GM18505 (cell line): ENCODE measurements around the gene CYP4F2.
"Not testable (repeated sequence)": the region's sequence is repeated elsewhere in the genome, so short reads cannot be mapped to it uniquely, and the experiment has no call there.

Experiments
- ATAC-seq: cut with Tn5 transposase; IDR thresholded peaks from one replicate; pipeline ENCODE4 v1.9.1; 2021; ENCODE audit not compliant: unreplicated experiment
- POLR2A ChIP-seq: IDR thresholded peaks from 4 replicates; pipeline ENCODE4 v1.6.1; 2011; ENCODE audit warnings: borderline replicate concordance; ENCODE audit not compliant: insufficient read depth, insufficient read length; ENCODE audit errors: extremely low read depth

The CYP4F2 gene

DNA sequence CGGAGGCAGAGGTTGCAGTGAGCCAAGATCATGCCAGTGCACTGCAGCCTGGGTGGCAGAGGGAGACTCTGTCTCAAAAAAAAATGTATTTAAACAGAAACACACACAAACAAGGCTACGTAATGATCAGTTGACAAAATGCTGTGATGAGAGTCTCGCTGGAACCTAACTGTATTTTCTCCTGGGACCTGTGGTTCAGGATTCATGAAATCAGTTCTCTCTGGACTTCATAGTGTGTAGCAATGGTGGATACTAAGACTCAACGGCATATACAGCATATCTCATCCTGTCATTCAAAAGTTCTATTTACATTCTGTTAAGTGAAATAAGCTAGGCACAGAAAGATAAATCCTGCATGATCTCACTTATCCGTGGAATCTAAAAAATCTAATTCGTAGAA is 37.4 kb downstream of the CYP4F2 start:
- no peak for TF ChIP-seq POLR2A
- no peak for ATAC-seq

DNA sequence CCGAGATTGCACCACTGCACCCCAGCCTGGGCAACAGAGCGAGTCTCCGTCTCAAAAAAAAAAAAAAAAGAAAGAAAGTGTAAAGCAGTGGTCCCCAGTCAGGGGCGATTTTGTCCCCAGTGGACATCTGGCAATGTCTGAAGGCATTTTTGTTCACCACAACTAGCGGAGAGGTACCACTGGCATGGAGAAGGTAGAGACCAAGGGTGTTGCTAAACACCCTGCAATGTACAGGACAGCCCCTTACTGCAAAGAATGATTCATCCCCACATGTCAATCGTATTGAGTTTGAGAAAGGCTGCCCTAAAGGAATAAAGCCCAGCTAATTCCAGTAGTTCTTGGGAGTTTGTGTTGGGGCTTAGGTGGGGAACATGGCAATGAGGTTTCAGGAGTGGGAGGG is 38.7 kb downstream of the CYP4F2 start:
- no peak for TF ChIP-seq POLR2A
- ATAC-seq = no peak

DNA sequence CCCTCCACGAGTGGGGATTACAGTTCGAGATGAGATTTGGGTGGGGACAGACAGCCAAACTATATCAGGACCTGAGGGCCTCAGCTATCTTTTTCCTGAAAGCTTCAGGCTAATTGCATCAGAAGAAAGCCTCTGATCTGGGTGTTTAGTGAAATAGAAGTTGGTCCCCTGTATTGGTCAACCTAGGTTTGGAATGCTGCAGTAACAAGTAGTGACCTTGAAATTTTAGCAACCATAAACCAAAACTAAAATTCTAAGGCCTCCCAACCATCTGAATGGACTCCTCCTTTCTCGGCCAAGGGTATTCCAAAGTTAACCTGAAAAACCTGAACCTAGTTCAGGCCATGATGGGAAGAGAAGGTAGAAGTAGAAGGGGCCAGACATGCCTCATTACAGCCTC is 47.5 kb downstream of the CYP4F2 start:
- no peak for TF ChIP-seq POLR2A
- no peak for ATAC-seq

DNA sequence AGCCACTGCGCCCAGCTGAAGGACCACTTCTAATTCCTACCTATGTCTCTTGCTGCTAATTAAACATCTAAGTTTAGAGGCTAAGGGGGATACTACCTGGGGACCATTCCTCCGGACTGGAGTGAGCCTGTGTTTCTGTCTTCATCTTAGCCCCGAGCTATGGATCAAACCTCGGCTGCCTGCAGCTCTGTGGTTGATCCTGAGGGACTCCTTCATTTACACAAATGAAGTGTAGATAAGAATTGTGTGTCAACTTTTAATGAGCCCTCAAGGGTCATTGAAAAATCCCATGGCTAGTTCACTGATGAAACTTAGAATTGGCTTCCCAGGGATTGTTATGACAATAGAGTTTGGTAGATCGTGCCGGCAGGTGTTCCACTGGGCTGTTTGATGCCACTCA is 51.0 kb downstream of the CYP4F2 start:
- no peak for ATAC-seq
- TF ChIP-seq POLR2A = no peak

DNA sequence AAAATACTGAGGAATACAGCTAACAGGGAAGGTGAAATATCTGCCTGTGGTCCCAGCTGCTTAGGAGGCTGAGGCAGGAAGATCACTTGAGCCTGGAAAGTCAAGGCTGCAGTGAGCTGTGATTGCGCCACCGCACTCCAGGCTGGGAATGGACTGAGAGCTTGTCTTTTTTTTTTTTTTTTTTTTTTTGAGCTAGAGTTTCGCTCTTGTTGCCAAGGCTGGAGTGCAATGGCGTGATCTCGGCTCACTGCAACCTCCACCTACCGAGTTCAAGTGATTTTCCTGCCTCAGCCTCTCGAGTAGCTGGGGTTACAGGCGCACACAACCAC is 54.0 kb downstream of the CYP4F2 start:
- not testable (repeated sequence) for ATAC-seq

DNA sequence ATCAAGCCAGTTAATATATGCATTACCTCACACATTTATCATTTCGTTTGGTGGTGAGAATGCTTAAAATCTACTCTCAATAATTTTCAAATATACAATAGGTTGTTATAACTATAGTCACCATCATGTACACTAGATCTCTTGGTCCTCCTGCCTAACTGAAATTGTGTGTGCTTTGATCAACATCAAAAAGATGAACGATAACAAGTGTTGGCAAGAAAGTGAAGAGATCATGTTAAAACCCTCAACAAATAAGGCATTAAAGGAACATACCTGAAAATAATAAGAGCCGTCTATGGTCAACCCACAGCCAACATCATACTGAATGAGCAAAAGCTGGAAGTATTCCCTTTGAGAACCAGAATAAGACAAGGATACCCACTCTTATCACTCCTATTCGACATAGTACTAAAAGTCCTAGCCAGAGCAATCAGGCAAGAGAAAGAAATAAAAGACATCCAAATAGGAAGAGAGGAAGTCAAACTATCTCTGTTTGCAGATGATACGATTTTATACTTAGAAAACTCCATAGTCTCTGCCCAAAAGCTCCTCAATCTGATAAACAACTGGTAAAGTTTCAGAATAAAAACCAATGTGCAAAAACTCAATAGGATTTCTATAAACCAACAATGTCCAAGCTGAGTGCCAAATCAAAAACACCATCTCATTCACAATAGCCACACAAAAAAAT is 54.5 kb downstream of the CYP4F2 start:
- no peak for TF ChIP-seq POLR2A
- ATAC-seq = no peak

DNA sequence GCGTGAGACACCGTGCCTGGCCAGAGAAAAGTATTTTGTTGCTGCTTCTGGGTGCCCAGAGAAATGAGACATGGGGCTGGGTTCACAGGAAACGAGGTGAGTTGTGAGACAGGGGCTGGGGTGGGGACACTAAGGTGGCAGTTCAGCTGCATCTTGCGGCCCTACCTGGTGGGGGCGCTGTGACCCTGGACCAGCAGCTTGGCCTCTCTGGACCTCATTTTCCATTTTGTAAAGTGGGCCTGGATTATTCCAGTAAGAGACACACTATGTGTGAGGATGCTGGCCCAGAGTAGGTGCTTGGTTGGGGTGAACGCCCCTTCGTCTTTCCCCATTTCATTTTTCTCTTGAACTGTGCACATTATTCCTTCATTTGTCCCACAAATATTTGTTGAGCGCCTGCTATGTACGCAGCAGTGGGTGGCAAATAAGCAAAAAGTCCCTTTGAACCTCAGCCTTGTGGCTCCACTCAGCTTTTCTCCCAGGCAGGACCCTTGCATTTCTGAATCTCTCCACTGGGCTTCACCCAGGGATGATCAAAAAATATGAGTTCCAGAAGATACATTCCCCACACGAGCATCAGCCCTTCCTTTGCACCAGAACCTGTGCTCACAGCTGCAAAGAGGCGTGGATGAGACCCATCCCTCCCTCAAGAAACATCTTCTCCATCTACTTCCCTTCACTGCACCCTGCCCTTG is 55.9 kb downstream of the CYP4F2 start:
- ATAC-seq = no peak
- TF ChIP-seq POLR2A = no peak

DNA sequence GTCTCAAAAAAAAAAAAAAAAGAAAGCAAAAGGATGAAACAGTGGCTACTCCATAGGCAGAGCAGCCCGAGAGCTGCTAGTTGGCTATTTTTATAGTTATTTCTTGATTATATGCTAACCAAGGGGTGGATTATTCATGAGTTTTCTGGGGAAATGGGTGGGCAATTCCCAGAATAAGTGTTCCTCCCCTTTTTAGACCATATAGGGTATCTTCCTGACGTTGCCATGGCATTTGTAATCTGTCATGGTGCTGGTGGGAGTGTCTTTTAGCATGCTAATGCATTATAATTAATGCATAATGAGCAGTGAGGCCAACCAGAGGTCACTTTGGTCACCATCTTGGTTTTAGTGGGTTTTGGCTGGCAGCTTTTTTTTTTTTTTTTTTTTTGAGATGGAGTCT is 57.0 kb downstream of the CYP4F2 start:
- TF ChIP-seq POLR2A = no peak
- ATAC-seq = no peak

DNA sequence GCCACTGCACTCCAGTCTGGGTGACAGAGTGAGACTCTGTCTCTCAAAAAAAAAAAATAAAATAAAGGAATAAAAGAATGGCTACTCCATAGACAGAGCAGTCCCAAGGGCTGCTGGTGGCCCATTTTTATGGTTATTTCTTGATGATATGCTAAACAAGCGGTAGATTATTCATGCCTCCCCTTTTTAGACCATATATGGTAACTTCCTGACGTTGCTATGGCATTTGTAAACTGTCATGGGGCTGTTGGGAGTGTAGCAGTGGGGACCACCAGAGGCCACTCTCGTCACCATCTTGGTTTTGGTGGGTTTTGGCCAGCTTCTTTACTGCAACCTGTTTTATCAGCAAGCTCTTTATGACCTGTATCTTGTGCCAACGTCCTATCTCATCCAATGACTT is 58.0 kb downstream of the CYP4F2 start:
- not testable (repeated sequence) for ATAC-seq

DNA sequence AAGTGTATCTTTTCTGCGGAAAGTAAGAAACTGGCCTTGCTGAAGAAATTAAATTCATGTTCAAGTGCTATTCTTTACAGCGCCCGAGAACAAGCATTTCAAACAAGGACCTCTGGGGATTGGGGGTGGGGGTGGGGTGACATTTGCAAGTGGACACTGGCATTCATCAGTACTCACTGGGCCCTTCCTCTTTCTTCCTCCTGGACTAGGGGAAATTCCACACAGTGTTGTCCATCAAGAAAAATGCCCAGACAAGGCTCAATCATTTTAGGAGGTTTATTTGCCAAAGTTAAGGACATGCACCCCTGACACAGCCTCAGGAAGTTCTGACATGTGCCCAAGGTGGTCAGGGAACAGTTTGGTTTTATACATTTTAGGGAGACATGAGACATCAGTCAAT is 59.5 kb downstream of the CYP4F2 start:
- TF ChIP-seq POLR2A = no peak
- ATAC-seq = no peak

DNA sequence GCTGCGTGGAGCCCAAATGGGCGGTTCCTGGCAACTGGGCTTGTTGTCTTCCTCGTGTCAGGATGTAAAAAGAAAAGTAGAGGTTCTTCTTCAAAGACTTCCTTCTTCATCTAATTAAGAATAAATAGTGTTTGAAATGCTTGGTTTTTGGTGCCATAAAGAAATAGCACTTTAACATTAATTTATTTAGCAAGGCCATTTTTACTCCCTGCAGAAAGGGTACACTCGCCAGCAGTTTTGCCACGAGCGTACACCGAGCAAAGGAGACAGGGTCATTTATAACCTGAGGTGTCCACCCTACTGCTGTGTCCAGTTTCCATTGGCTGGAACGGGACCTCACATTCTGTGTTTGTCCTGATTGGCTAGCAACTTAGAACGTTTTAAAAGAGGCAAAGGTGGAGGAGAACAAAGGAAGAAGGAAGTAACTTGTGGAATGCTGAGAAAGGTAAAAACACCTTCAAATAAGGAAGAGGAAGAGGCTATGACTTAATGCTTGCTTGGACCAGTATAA is 60.6 kb downstream of the CYP4F2 start:
- no peak for ATAC-seq
- no peak for TF ChIP-seq POLR2A

DNA sequence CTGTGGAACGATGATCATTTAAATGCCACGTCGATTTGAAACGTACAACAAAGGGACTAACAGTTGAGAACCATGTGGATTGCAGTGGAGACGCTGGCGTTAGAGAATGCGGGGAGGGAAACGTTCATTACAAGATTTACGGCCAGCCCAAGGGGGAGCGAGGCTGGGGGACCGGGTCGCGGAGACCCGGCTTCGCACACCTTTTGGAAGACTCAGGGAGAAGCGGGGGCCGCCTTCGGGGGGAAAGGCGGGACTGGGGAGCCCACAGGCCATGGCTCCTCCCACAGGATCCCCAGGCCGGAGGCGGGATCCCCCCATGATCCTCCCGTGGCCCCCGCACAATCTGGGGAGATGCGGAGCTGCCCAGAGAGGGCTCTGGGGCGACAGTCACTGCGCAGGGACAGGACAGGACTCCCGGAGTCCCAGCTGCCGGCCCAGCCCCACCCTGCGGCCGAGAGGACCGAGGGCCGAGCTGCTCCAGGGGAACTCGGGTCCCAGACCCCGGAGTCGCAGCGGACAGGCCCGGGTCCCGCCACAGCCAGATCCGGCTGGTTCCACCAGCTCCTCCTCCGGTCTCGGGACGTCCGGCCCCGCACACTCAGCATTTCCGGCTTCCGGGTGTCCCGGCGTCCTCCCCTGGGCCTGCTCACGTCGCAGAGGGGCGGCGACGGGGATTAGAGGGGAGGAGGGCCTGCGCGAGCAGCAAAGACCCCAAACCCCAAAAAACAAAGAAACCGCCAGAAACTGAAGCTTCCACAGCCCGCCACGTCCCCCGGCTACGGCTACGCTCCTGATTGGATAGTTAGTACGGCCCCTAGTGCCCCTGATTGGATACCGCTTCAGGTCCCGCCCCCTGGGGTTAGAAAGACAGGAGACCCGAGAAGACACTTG is 61.3 kb downstream of the CYP4F2 start:
- TF ChIP-seq POLR2A = peak; percentile 94
- ATAC-seq = peak; percentile 95

DNA sequence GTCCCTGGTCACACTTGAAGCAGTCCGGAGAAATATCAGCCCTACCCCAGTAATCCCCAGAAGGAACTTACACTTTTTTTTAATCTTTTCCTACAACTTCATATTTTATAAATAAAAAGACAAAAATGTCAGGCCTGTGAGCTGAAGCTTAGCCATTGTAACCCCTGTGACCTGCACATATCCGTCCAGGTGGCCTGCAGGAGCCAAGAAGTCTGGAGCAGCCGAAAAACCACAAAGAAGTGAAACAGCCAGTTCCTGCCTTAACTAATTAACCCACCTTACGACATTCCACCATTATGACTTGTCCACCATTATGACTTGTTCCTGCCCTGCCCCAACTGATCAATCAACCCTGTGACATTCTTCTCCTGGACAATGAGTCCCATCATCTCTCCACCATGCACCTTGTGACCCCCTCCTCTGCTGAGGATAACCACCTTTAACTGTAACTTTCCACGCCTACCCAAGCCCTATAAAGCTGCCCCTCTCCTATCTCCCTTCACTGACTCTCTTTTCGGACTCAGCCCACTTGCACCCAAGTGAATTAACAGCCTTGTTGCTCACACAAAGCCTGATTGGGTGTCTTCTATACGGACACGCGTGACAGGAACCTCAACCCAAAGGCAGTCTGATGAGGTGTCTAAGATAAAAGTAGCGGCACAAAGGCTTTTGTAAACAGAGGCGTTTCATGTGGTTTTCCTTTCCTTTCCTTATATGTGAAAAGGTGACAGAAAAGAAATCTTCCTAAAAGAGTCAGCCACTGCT is 62.1 kb downstream of the CYP4F2 start:
- not testable (repeated sequence) for ATAC-seq

DNA sequence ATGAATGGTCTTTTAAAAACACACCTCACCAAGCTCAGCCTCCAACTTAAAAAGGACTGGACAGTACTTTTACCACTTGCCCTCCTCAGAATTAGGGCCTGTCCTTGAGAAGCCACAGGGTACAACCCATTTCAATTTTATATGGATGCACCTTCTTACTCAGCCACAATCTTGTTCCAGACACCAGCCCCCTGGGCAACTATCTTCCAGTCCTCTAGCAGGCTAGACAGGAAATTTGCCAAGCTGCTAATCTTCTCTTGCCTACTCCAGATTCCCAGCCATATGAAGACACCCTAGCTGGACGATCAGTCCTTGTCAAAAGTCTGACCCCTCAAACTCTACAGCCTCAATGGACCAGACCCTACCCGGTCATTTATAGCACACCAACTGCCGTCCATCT is 63.6 kb downstream of the CYP4F2 start:
- not testable (repeated sequence) for ATAC-seq
